Measurements from ENCODE around the gene DUSP28.

GRCh38 chr2:240556553-240557100, 3.5 kb upstream of the DUSP28 start:
- TF ChIP-seq, protein P1, sequence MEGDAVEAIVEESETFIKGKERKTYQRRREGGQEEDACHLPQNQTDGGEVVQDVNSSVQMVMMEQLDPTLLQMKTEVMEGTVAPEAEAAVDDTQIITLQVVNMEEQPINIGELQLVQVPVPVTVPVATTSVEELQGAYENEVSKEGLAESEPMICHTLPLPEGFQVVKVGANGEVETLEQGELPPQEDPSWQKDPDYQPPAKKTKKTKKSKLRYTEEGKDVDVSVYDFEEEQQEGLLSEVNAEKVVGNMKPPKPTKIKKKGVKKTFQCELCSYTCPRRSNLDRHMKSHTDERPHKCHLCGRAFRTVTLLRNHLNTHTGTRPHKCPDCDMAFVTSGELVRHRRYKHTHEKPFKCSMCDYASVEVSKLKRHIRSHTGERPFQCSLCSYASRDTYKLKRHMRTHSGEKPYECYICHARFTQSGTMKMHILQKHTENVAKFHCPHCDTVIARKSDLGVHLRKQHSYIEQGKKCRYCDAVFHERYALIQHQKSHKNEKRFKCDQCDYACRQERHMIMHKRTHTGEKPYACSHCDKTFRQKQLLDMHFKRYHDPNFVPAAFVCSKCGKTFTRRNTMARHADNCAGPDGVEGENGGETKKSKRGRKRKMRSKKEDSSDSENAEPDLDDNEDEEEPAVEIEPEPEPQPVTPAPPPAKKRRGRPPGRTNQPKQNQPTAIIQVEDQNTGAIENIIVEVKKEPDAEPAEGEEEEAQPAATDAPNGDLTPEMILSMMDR (IDR thresholded peaks at IDR 0.05), result peak in 3 of 6 experiments; percentile 20 to 37 (median 22)
- TF ChIP-seq POLR2A (IDR thresholded peaks at IDR 0.05), result no peak
